ENCODE measurements around the gene ST14. TPM values are rescaled to one million over a fixed set of nuclear protein-coding genes. Genes with fewer than 3 reads are reported as not detected.

The ST14 gene
- polyA plus RNA-seq, 1 donor (not counting 4 experiments of a cell fraction or from before 2014, with no cell fraction given) = 45.8 TPM

DNA sequence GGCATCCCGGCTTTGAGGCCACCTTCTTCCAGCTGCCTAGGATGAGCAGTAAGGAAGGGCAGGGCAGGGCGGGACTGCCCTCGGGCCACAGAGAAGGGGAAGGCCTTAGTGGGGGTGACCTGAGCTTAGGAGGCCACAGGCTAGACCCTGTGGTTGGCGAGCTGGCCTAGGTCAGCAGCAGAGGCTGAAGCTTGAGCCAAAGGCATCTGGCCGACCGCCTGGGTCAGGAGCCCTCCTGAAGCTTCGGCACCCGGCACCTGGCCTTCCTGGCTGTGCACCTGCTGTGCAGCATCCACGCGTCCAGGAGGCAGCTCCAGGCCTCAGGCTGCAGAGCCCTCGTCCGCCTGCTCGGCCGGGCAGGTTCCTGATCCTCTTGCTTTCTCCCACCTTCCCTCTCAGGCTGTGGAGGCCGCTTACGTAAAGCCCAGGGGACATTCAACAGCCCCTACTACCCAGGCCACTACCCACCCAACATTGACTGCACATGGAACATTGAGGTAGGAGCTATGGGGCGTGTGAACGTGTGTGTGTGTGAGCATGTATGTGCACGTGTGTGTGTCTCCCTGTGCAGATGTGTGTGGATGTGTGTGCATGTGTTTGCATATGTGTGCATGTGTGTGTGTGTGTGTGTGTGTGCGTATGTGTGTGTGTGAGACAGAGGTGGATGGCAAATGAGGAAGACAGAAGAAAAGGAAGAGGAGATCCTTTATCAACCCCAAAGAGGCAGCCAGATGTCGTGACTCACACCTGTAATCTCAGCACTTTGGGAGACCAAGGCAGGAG, 34.9 kb downstream of the ST14 start:
- TF ChIP-seq EZH2 (IDR thresholded peaks at IDR 0.05; ENCODE audit: low read length) = no peak
- TF ChIP-seq, protein P1, sequence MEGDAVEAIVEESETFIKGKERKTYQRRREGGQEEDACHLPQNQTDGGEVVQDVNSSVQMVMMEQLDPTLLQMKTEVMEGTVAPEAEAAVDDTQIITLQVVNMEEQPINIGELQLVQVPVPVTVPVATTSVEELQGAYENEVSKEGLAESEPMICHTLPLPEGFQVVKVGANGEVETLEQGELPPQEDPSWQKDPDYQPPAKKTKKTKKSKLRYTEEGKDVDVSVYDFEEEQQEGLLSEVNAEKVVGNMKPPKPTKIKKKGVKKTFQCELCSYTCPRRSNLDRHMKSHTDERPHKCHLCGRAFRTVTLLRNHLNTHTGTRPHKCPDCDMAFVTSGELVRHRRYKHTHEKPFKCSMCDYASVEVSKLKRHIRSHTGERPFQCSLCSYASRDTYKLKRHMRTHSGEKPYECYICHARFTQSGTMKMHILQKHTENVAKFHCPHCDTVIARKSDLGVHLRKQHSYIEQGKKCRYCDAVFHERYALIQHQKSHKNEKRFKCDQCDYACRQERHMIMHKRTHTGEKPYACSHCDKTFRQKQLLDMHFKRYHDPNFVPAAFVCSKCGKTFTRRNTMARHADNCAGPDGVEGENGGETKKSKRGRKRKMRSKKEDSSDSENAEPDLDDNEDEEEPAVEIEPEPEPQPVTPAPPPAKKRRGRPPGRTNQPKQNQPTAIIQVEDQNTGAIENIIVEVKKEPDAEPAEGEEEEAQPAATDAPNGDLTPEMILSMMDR (optimal IDR thresholded peaks at IDR 0.05 in 1 of 3, IDR thresholded peaks at IDR 0.05 in 1 of 3, conservative IDR thresholded peaks at IDR 0.05 in 1 of 3; ENCODE audit: extremely low read depth in 1 of 3, insufficient read depth in 2 of 3, low read length in 3 of 3) = no peak
- DNase-seq (ENCODE audit: low read depth, low spot score) (no peak), FAIRE-seq (no peak)
- H4K20me1 ChIP-seq (ENCODE audit: control insufficient read depth, extremely low read depth, insufficient read depth, low read length) = no peaks in the 10 kb centered on the region
- no peak overlapping the region for H2AFZ ChIP-seq (ENCODE audit: control insufficient read depth, low read length)
- H3K27ac ChIP-seq (ENCODE audit: control insufficient read depth, insufficient read depth, low read length) = no peak overlapping the region
- dilution Hi-C loops (cut with MboI; ENCODE audit: extremely low pct_ligation_motif_present, low sequenced_read_pairs) = no loop called here
- no peak overlapping the region for H3K4me3 ChIP-seq (ENCODE audit: control insufficient read depth in 2 of 3, extremely low read depth in 1 of 3, insufficient read depth in 2 of 3, low read depth in 1 of 3, low read length in 3 of 3)
- H3K79me2 ChIP-seq (ENCODE audit: control insufficient read depth, insufficient read depth, low read length) = peaks cover under 1% of the 10 kb centered on the region
- H3K27me3 ChIP-seq (ENCODE audit: control insufficient read depth, extremely low read depth, insufficient read depth, low read length) = no peaks in the 10 kb centered on the region
- no peaks in the 10 kb centered on the region for H3K9me3 ChIP-seq (ENCODE audit: control insufficient read depth, low read depth, low read length)
- H3K9ac ChIP-seq (ENCODE audit: control insufficient read depth, extremely low read depth, insufficient read depth, low read length) = no peak overlapping the region
- no peaks in the 10 kb centered on the region for H3K9me1 ChIP-seq (ENCODE audit: control insufficient read depth, extremely low read depth, insufficient read depth, low read length)
- H3K4me1 ChIP-seq (ENCODE audit: control insufficient read depth, extremely low read depth, insufficient read depth, low read length) = peaks cover 2% of the 10 kb centered on the region
- no peak overlapping the region for H3K4me2 ChIP-seq (ENCODE audit: control insufficient read depth, extremely low read depth, insufficient read depth, low read depth, low read length)
- H3K36me3 ChIP-seq (ENCODE audit: control insufficient read depth in 2 of 2, extremely low read depth in 1 of 2, insufficient read depth in 2 of 2, low read length in 2 of 2) = peaks cover 29 to 37% of the 10 kb centered on the region in 2 experiments

GRCh38 chr11:130197386-130198035, 37.9 kb downstream of the ST14 start:
- H3K36me3 ChIP-seq (ENCODE audit: control insufficient read depth in 2 of 2, extremely low read depth in 1 of 2, insufficient read depth in 2 of 2, low read length in 2 of 2) = peaks cover 29 to 44% of the 10 kb centered on the region in 2 experiments

More at GRCh38 chr11:130197386-130198035, 37.9 kb downstream of the ST14 start:
- H4K20me1 ChIP-seq (ENCODE audit: control insufficient read depth, extremely low read depth, insufficient read depth, low read length) = no peaks in the 10 kb centered on the region
- DNase-seq (ENCODE audit: low read depth, low spot score) (no peak), FAIRE-seq (no peak)
- no peak overlapping the region for H3K4me2 ChIP-seq (ENCODE audit: control insufficient read depth, extremely low read depth, insufficient read depth, low read depth, low read length)
- no peak overlapping the region for H3K4me3 ChIP-seq (ENCODE audit: control insufficient read depth in 2 of 3, extremely low read depth in 1 of 3, insufficient read depth in 2 of 3, low read depth in 1 of 3, low read length in 3 of 3)
- TF ChIP-seq, protein P1 (optimal IDR thresholded peaks at IDR 0.05 in 1 of 3, IDR thresholded peaks at IDR 0.05 in 1 of 3, conservative IDR thresholded peaks at IDR 0.05 in 1 of 3; ENCODE audit: extremely low read depth in 1 of 3, insufficient read depth in 2 of 3, low read length in 3 of 3) = no peak
- no peak for TF ChIP-seq EZH2 (IDR thresholded peaks at IDR 0.05; ENCODE audit: low read length)
- H2AFZ ChIP-seq (ENCODE audit: control insufficient read depth, low read length) = no peak overlapping the region
- no peak overlapping the region for H3K9ac ChIP-seq (ENCODE audit: control insufficient read depth, extremely low read depth, insufficient read depth, low read length)
- no peak overlapping the region for H3K27ac ChIP-seq (ENCODE audit: control insufficient read depth, insufficient read depth, low read length)
- H3K9me3 ChIP-seq (ENCODE audit: control insufficient read depth, low read depth, low read length) = no peaks in the 10 kb centered on the region
- no peaks in the 10 kb centered on the region for H3K27me3 ChIP-seq (ENCODE audit: control insufficient read depth, extremely low read depth, insufficient read depth, low read length)
- H3K9me1 ChIP-seq (ENCODE audit: control insufficient read depth, extremely low read depth, insufficient read depth, low read length) = no peaks in the 10 kb centered on the region
- no peaks in the 10 kb centered on the region for H3K79me2 ChIP-seq (ENCODE audit: control insufficient read depth, insufficient read depth, low read length)
- dilution Hi-C loops (cut with MboI; ENCODE audit: extremely low pct_ligation_motif_present, low sequenced_read_pairs) = no loop called here
- H3K4me1 ChIP-seq (ENCODE audit: control insufficient read depth, extremely low read depth, insufficient read depth, low read length) = peaks cover 2% of the 10 kb centered on the region

Measured in keratinocyte (primary cell).